Middle frontal gyrus (tissue), 1 donor: Measurements from ENCODE around the gene SPTBN5.

ENCODE experiments used
- DNase-seq: peaks from one replicate; pipeline ENCODE4 v3.0.0-alpha.2; 2015; ENCODE audit warnings: low spot score; ENCODE audit errors: extremely low spot score

SPTBN5 gene

GRCh38 chr15:41926185-41927056 is 32.6 kb upstream of the SPTBN5 start:
- DNase-seq = no peak

GRCh38 chr15:41925086-41925608 is 31.3 kb upstream of the SPTBN5 start:
- no peak for DNase-seq

- DNase-seq = no peak
Observed at GRCh38 chr15:41923401-41923997, 29.6 kb upstream of the SPTBN5 start.

- DNase-seq = no peak
Observed at GRCh38 chr15:41922353-41922752, 28.5 kb upstream of the SPTBN5 start.

GRCh38 chr15:41921639-41922038 is 27.8 kb upstream of the SPTBN5 start:
- no peak for DNase-seq

- DNase-seq = no peak
Observed at GRCh38 chr15:41921167-41921566, 27.3 kb upstream of the SPTBN5 start.

- DNase-seq = no peak
Observed at GRCh38 chr15:41919954-41920538, 26.2 kb upstream of the SPTBN5 start.

GRCh38 chr15:41919201-41919820 is 25.5 kb upstream of the SPTBN5 start:
- DNase-seq = no peak

DNA sequence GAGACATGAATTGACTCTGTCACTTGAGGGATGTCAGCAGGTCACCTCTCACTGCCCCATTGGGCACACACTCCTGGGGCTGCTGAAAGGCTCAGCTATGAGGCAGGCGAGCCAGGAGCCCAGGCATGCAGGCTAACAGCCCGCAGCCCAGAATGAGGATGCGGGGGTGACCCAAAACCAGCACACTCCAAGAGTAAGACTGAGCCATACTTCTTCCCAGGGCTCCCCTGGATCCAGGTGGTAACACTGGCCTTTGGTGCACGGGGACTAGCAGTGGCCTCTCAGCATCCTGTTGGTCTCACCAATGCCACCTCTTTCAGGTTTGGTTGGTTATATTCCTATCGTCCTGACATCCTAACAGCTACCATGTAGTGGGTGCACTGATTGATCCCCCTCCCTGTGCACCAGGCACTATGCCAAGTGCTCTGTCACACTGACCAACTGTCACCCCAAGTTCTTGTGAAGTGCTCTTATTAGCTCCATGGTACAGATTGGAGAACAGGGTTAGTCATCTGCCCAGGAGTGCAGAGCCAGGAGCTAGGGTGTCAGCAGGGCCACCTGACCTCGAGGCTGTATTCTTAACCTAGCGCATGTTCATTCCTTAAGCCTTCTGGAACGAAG is 24.8 kb upstream of the SPTBN5 start:
- DNase-seq = no peak

DNA sequence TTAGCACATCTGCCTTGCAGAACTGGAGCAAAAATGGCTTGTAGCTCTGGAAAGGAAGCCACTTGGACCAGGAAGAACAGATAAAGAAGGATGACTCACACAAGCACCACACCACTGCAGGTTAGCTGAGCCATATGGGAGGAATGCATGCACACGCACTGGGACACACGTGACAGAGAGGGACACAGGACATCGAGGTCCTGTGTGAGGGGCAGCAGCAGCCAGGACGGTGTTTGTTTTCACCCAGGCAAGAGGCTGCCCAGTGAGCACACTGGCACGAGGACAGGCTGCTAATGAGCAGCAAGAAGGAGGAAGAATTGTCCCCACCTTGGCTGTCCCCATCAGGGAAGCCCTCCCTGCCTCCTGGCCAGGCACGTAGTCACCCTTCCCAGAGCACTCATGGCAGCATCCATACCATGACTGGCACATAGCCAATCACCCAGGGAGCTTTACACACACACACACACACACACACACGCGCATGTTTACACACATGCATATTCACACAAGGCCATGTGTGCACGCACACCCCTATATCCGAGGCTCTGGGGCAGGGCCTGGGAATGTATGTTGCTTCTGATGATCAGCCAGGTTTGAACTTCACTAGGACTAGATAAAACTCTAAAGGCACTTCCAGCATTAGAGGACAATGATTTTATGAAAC is 24.0 kb upstream of the SPTBN5 start:
- DNase-seq = no peak

DNA sequence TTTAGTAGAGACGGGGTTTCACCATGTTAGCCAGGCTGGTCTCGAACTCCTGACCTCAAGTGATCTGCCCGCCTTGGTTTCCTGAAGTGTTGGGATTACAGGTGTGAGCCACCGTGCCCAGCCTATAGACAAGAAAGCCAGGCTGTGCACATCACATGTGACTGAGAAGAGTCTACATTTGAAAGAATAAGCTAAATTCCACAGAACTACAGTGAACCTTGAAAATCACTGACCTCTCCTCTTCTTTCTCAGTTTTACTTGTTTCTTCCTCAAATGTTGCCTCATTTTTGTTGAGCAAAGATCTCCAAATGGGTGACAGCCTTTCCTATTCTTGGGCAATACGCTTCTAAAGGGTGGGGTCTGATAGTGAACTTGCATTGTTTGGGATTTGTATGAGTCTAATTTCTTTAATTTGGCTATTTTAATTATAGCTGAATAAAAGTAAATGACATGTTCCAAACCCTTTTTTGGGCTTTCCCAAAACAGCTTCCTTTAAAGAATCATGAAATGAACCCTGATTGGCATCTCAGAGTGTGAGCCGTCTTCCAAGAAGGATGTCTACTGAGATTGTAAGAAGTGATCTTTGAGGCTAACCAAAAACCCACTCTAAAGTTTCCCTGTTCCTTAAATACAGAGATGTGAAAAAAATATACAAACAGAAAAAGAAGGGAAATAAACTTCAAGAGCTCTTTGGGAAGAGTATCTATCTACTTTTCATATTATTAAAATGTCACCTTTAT is 21.6 kb upstream of the SPTBN5 start:
- no peak for DNase-seq

- DNase-seq = no peak
Observed at GRCh38 chr15:41914411-41914810, 20.6 kb upstream of the SPTBN5 start.

GRCh38 chr15:41913256-41913655 is 19.4 kb upstream of the SPTBN5 start:
- no peak for DNase-seq

GRCh38 chr15:41911691-41912345 is 18.0 kb upstream of the SPTBN5 start:
- DNase-seq = no peak

- DNase-seq = no peak
Observed at GRCh38 chr15:41908736-41909461, 15.0 kb upstream of the SPTBN5 start.

DNA sequence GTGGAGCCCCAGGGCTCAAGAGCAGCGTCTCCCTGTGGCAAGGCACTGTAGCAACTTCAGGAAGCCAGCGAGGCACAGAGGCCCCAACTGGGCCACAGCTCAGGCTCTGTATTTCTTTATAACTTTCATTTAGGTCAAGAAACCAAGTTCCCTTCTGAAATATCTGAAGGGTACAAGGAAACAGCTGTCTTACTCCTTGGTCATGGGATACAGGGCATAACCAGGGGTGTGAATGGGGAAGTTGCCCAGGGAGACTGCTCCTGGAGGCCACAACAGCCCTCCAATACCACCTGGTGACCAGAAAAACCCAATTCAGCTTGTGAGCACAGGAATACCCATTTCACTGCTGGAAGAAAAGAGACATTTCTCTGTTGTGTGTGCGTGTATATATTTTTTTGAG is 13.3 kb upstream of the SPTBN5 start:
- no peak for DNase-seq

- DNase-seq = no peak
Observed at GRCh38 chr15:41906608-41907007, 12.8 kb upstream of the SPTBN5 start.

- no peak for DNase-seq
Observed at GRCh38 chr15:41905036-41905793, 11.4 kb upstream of the SPTBN5 start.
